Neutrophil (primary cell): ENCODE data around the gene GJD4.

ENCODE experiments used
- H3K27ac ChIP-seq: fragments of 200-600 bp; sonication (generic); 2 replicates; pipeline ENCODE4 v1.5.1; 2016; ENCODE audit warnings: mild to moderate bottlenecking, moderate library complexity
- H3K27me3 ChIP-seq: fragments of 200-600 bp; sonication (generic); 2 replicates; pipeline ENCODE4 v1.6.0; 2016; ENCODE audit warnings: mild to moderate bottlenecking
- H3K36me3 ChIP-seq: fragments of 200-600 bp; sonication (generic); 2 replicates; pipeline ENCODE4 v1.5.1; 2017
- H3K4me1 ChIP-seq, 2 experiments: fragments of 200-600 bp in 1 of 2; sonication (generic) in 1 of 2; 1 replicate in 1 of 2; 2 replicates in 1 of 2; pipeline versions ENCODE4 v1.5.1 to v1.6.1; 2013 to 2016; ENCODE audit warnings: low read depth in 1 of 2, low read length in 1 of 2, mild to moderate bottlenecking in 1 of 2, moderate library complexity in 1 of 2; ENCODE audit not compliant: control insufficient read depth in 1 of 2, insufficient read depth in 1 of 2
- H3K4me3 ChIP-seq, 2 experiments: fragments of 200-600 bp in 1 of 2; sonication (generic) in 1 of 2; 1 replicate in 1 of 2; 2 replicates in 1 of 2; pipeline ENCODE4 v1.5.1; 2013 to 2016; ENCODE audit warnings: low read depth in 1 of 2, low read length in 1 of 2, mild to moderate bottlenecking in 1 of 2, moderate library complexity in 1 of 2
- H3K9me3 ChIP-seq: fragments of 200-600 bp; sonication (generic); 2 replicates; pipeline ENCODE4 v1.5.1; 2016
- CTCF ChIP-seq: fragments of 200-600 bp; sonication (generic); IDR thresholded peaks from 2 replicates; pipeline ENCODE4 v1.5.1; 2016; ENCODE audit warnings: antibody characterized with exemption

The GJD4 gene

DNA sequence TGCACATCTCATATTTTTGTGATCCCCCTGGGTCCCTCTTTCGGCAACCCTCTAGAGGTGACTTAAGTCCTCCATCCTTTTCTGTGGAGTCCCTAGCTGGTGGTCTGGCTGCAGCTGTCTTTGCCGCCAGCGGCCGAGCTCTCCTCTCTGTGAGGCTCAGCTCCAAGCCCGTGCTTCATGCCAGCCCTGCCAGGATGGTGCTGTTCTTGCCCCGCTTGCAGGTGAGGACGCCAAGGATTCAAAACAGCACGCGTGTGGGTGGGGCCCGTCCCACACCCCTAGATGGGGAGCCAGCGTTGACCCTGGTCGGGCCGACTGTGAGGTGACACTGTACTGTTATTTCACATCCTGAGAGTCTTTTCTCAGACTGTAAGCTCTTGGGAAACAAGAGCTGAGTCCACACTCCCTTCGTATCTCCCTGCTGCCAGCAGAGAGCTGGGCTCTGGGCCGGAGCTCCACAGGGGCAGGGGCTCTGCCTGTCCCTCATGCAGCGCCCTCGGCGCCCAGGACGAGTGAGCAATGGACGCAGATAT lies 36.6 kb upstream of the GJD4 start:
- peaks cover 62% of the 10 kb centered on the region for H3K36me3 ChIP-seq
- TF ChIP-seq CTCF: no peak
- no peak overlapping the region for H3K4me3 ChIP-seq
- peaks cover 6 to 8% of the 10 kb centered on the region in 2 experiments for H3K4me1 ChIP-seq
- H3K27me3 ChIP-seq: no peaks in the 10 kb centered on the region
- H3K27ac ChIP-seq: no peak overlapping the region
- no peaks in the 10 kb centered on the region for H3K9me3 ChIP-seq

GRCh38 chr10:35569111-35569707 lies 35.9 kb upstream of the GJD4 start:
- no peaks in the 10 kb centered on the region for H3K27me3 ChIP-seq
- no peak for TF ChIP-seq CTCF
- H3K4me3 ChIP-seq: no peak overlapping the region
- no peaks in the 10 kb centered on the region for H3K9me3 ChIP-seq
- H3K36me3 ChIP-seq: peaks cover 63% of the 10 kb centered on the region
- H3K4me1 ChIP-seq: peaks cover 6 to 7% of the 10 kb centered on the region in 2 experiments
- no peak overlapping the region for H3K27ac ChIP-seq

- Histone ChIP-seq H3K36me3 (peaks cover 68% of the 10 kb centered on the region), H3K9me3 (no peaks in the 10 kb centered on the region)
Observed at GRCh38 chr10:35569836-35570235, 35.3 kb upstream of the GJD4 start.

GRCh38 chr10:35570397-35570796 lies 34.7 kb upstream of the GJD4 start:
- Histone ChIP-seq H3K9me3 (no peaks in the 10 kb centered on the region), H3K27me3 (no peaks in the 10 kb centered on the region), H3K27ac (no peak overlapping the region), H3K4me3 (no peak overlapping the region), H3K36me3 (peaks cover 72% of the 10 kb centered on the region), H3K4me1 (no peaks in the 10 kb centered on the region)
- no peak for TF ChIP-seq CTCF

More at GRCh38 chr10:35569836-35570235, 35.3 kb upstream of the GJD4 start:
- Histone ChIP-seq H3K27ac (no peak overlapping the region), H3K4me1 (peaks cover under 1 to 1% of the 10 kb centered on the region in 2 experiments), H3K27me3 (no peaks in the 10 kb centered on the region), H3K4me3 (no peak overlapping the region)
- TF ChIP-seq CTCF: no peak

- no peaks in the 10 kb centered on the region for H3K4me1 ChIP-seq
- no peaks in the 10 kb centered on the region for H3K27me3 ChIP-seq
- no peaks in the 10 kb centered on the region for H3K9me3 ChIP-seq
- H3K4me3 ChIP-seq: no peak overlapping the region
- no peak for TF ChIP-seq CTCF
- no peak overlapping the region for H3K27ac ChIP-seq
- peaks cover 59% of the 10 kb centered on the region for H3K36me3 ChIP-seq
Observed at GRCh38 chr10:35572583-35572982, 32.6 kb upstream of the GJD4 start.
